SK-N-SH (cell line): ENCODE measurements around the gene HPX. TPM values are rescaled to one million over a fixed set of nuclear protein-coding genes. Genes with fewer than 3 reads are reported as not detected.

ENCODE experiments used
- CTCF ChIA-PET: fragments of 300-600, 350-600 bp; formaldehyde crosslinking; extraction: SDS; loops from one replicate; lab custom pipeline; 2021; lab: Yijun Ruan, JAX
- POLR2A ChIA-PET: fragments of 350-600 bp; sonication (Branson Sonifier 250); formaldehyde crosslinking; extraction: SDS; loops from one replicate; lab custom pipeline; 2020; ENCODE audit warnings: antibody characterized with exemption, inconsistent platforms; lab: Yijun Ruan, JAX
- DNase-seq: peaks from one replicate; pipeline ENCODE4 v3.0.0; 2012
- H2AFZ ChIP-seq: fragments of 200-600 bp; sonication (generic); 2 replicates; pipeline ENCODE4 v1.8.1; 2016; ENCODE audit warnings: antibody characterized with exemption, mild to moderate bottlenecking, low read depth
- H3F3A ChIP-seq: fragments of 200-600 bp; sonication (generic); replicated peaks from 2 replicates; pipeline ENCODE3; 2016; ENCODE audit warnings: antibody characterized with exemption, mild to moderate bottlenecking; ENCODE audit not compliant: insufficient read depth
- H3K27ac ChIP-seq, 2 experiments: fragments of 200-500 bp in 1 of 2; fragments of 200-600 bp in 1 of 2; sonication (Bioruptor generic) in 1 of 2; sonication (generic), shearing (Covaris generic) in 1 of 2; 2 replicates each; pipeline versions ENCODE4 v1.5.1 to v1.6.1; 2014 to 2016; ENCODE audit warnings: low read depth in 2 of 2, inconsistent platforms in 1 of 2, low read length in 1 of 2, mild to moderate bottlenecking in 1 of 2, mixed read lengths in 1 of 2
- H3K27me3 ChIP-seq: fragments of 200-600 bp; sonication (generic), shearing (Covaris generic); 2 replicates; pipeline ENCODE4 v1.6.1; 2016; ENCODE audit warnings: mixed run types; ENCODE audit not compliant: insufficient read depth
- H3K36me3 ChIP-seq, 2 experiments: fragments of 200-500 bp in 1 of 2; fragments of 200-600 bp in 1 of 2; sonication (Bioruptor generic) in 1 of 2; sonication (generic) in 1 of 2; replicated peaks in 1 of 2; 2 replicates each; pipeline versions ENCODE3 to v1.5.1; 2014 to 2016; ENCODE audit warnings: low read length in 1 of 2, mild to moderate bottlenecking in 1 of 2; ENCODE audit not compliant: insufficient read depth in 2 of 2, control insufficient read depth in 1 of 2
- H3K4me1 ChIP-seq, 2 experiments: fragments of 200-500 bp in 1 of 2; fragments of 200-600 bp in 1 of 2; sonication (Bioruptor generic) in 1 of 2; sonication (generic), shearing (Covaris generic) in 1 of 2; 2 replicates each; pipeline versions ENCODE4 v1.5.1 to v1.6.1; 2014 to 2016; ENCODE audit warnings: low read depth in 1 of 2, low read length in 1 of 2, mixed run types in 1 of 2; ENCODE audit not compliant: insufficient read depth in 2 of 2, control insufficient read depth in 1 of 2
- H3K4me2 ChIP-seq: fragments of 200-600 bp; sonication (generic), shearing (Covaris generic); 2 replicates; pipeline ENCODE4 v1.6.1; 2017; ENCODE audit warnings: mixed run types
- H3K4me3 ChIP-seq, 2 experiments: fragments of 200-500 bp in 1 of 2; fragments of 200-600 bp in 1 of 2; sonication (Bioruptor generic) in 1 of 2; sonication (generic), shearing (Covaris generic) in 1 of 2; 2 replicates each; pipeline versions ENCODE4 v1.5.1 to v1.8.1; 2014 to 2016; ENCODE audit warnings: low read depth in 2 of 2, inconsistent platforms in 1 of 2, low read length in 1 of 2, mild to moderate bottlenecking in 1 of 2, mixed read lengths in 1 of 2, moderate library complexity in 1 of 2
- H3K79me2 ChIP-seq: fragments of 200-600 bp; sonication (generic); 2 replicates; pipeline ENCODE4 v1.8.1; 2017; ENCODE audit warnings: mild to moderate bottlenecking; ENCODE audit not compliant: insufficient read depth
- H3K9ac ChIP-seq: fragments of 200-600 bp; sonication (generic); 2 replicates; pipeline ENCODE4 v1.6.1; 2017; ENCODE audit warnings: mixed run types
- H3K9me2 ChIP-seq: fragments of 200-600 bp; sonication (generic); 2 replicates; pipeline ENCODE4 v1.6.1; 2017; ENCODE audit warnings: mixed run types
- H3K9me3 ChIP-seq: fragments of 200-600 bp; sonication (generic); 2 replicates; pipeline ENCODE4 v1.6.1; 2017; ENCODE audit warnings: mixed run types, mild to moderate bottlenecking, moderate library complexity
- H4K20me1 ChIP-seq: fragments of 200-600 bp; sonication (generic); 2 replicates; pipeline ENCODE4 v1.6.1; 2017; ENCODE audit warnings: mild to moderate bottlenecking, mixed run types; ENCODE audit not compliant: insufficient read depth
- CHD2 ChIP-seq: fragments of 150-350 bp; IDR thresholded peaks from 2 replicates; pipeline ENCODE4 v1.6.1; 2018; ENCODE audit warnings: low read length; ENCODE audit not compliant: partially characterized antibody
- CTCF ChIP-seq: fragments of 200-600 bp; sonication (generic); IDR thresholded peaks from 2 replicates; pipeline ENCODE4 v1.6.1; 2017; ENCODE audit warnings: antibody characterized with exemption, mild to moderate bottlenecking, moderate library complexity
- ELF1 ChIP-seq: IDR thresholded peaks from 2 replicates; pipeline ENCODE4 v1.4.0; 2012
- FOXJ3 ChIP-seq: sonication (generic); formaldehyde crosslinking; IDR thresholded peaks from 2 replicates; pipeline ENCODE4 v1.5.1; 2020; ENCODE audit warnings: mild to moderate bottlenecking, missing genetic modification reagents
- GABPA ChIP-seq: IDR thresholded peaks from 2 replicates; pipeline ENCODE4 v1.4.0; 2012; ENCODE audit warnings: low read depth, mild to moderate bottlenecking
- GATA2 ChIP-seq: sonication (generic); formaldehyde crosslinking; IDR thresholded peaks from 2 replicates; pipeline ENCODE4 v1.5.0; 2020; ENCODE audit warnings: mild to moderate bottlenecking, missing genetic modification reagents
- JUND ChIP-seq: IDR thresholded peaks from 2 replicates; pipeline ENCODE4 v1.4.0; 2012
- MEF2A ChIP-seq: IDR thresholded peaks from 2 replicates; pipeline ENCODE4 v1.4.0; 2012; ENCODE audit warnings: low read depth, borderline replicate concordance
- MXI1 ChIP-seq: IDR thresholded peaks from 2 replicates; pipeline ENCODE4 v1.6.1; 2012; ENCODE audit warnings: mild to moderate bottlenecking, low read depth, low read length, improper control_type of control experiment
- NRF1 ChIP-seq: IDR thresholded peaks from 2 replicates; pipeline ENCODE4 v1.6.1; 2012; ENCODE audit warnings: low read depth, mild to moderate bottlenecking, low read length
- PBX3 ChIP-seq: IDR thresholded peaks from 2 replicates; pipeline ENCODE4; 2012
- RAD21 ChIP-seq: IDR thresholded peaks from 2 replicates; pipeline ENCODE4 v1.6.1; 2012; ENCODE audit warnings: mild to moderate bottlenecking, low read length
- RCOR1 ChIP-seq: fragments of 150-350 bp; IDR thresholded peaks from 2 replicates; pipeline ENCODE4 v1.6.1; 2017; ENCODE audit warnings: antibody characterized with exemption, low read length
- RFX5 ChIP-seq: IDR thresholded peaks from 2 replicates; pipeline ENCODE4 v1.6.1; 2012; ENCODE audit warnings: mild to moderate bottlenecking, improper control_type of control experiment, low read length
- SIN3A ChIP-seq: IDR thresholded peaks from 2 replicates; pipeline ENCODE4 v1.6.1; 2012; ENCODE audit warnings: low read depth, mild to moderate bottlenecking, low read length, moderate library complexity, borderline replicate concordance
- SMC3 ChIP-seq: IDR thresholded peaks from 2 replicates; pipeline ENCODE4 v1.6.1; 2012; ENCODE audit warnings: low read depth, low read length, improper control_type of control experiment
- TAF1 ChIP-seq: IDR thresholded peaks from 2 replicates; pipeline ENCODE4 v1.6.1; 2012; ENCODE audit warnings: low read depth, mild to moderate bottlenecking, low read length, moderate library complexity, borderline replicate concordance
- TCF12 ChIP-seq: IDR thresholded peaks from 2 replicates; pipeline ENCODE4 v1.4.0; 2012
- TEAD4 ChIP-seq: IDR thresholded peaks from 2 replicates; pipeline ENCODE4 v1.4.0; 2012; ENCODE audit warnings: mild to moderate bottlenecking, borderline replicate concordance; ENCODE audit not compliant: insufficient read depth
- USF1 ChIP-seq: IDR thresholded peaks from 2 replicates; pipeline ENCODE4 v1.4.0; 2012; ENCODE audit warnings: low read depth, borderline replicate concordance
- YY1 ChIP-seq: IDR thresholded peaks from 2 replicates; pipeline ENCODE4 v1.4.0; 2012; ENCODE audit warnings: low read depth, mild to moderate bottlenecking
- ZBTB33 ChIP-seq: IDR thresholded peaks from 2 replicates; pipeline ENCODE4 v1.4.0; 2012; ENCODE audit warnings: low read depth, borderline replicate concordance
- WGBS: methylation state at CpG from one replicate; pipeline ENCODE4 v1.1.6; 2017; ENCODE audit warnings: low lambda C conversion rate; 5-methylcytosine and 5-hydroxymethylcytosine counted together
- polyA plus RNA-seq, 3 experiments: library from polyadenylated mRNA; depleted of rRNA; stranded (reverse); fragments of >200 nt; gene quantifications; 2 replicates each; pipeline ENCODE4 v1.2.3, GENCODE V29; 2012
- TF ChIP-seq, protein P1 (sequence below): IDR thresholded peaks from 2 replicates; pipeline ENCODE4 v1.4.0; 2012; ENCODE audit warnings: low read depth
- TF ChIP-seq, protein P2 (sequence below): IDR thresholded peaks from 2 replicates; pipeline ENCODE4 v1.6.1; 2012; ENCODE audit warnings: mild to moderate bottlenecking, low read depth, low read length, moderate library complexity

Gene HPX
- polyA plus RNA-seq, 1 of the 3 experiments (the other 2 are of a cell fraction): 1.8 TPM

DNA sequence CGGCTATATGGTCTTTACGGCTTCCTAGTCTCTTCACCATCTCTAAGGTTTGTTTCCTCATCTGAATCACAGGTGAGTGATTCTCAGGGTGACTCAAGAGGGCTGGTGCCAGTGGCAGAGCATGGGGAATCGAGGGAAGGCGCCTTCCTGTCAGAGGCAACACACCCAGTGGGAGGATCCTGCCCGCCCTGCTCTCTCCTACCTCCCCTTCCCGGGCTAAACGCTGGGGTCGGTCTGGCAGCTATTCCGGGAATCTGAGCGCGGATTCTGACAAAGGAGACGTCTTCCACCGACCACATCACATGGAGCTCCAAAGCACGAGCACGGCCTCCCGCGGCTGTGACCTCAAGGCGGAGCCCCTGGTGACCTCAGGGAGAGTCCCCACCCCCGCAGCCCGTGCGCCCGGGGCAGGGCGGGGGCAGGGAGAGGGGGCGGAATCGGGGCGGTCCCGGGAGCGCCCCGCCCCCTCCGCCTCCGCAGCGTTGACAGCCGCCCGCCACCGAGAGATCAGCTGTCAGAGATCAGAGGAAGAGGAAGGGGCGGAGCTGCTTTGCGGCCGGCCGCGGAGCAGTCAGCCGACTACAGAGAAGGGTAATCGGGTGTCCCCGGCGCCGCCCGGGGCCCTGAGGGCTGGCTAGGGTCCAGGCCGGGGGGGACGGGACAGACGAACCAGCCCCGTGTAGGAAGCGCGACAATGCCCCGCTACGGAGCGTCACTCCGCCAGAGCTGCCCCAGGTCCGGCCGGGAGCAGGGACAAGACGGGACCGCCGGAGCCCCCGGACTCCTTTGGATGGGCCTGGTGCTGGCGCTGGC is 50.7 kb downstream of the HPX start, which contains the start of gene SMPD1:
TSS of gene SMPD1 (plus strand) at position 570 of the 813 bp plus-strand sequence. CDS start at position 695, 125 bp downstream.
- peak; percentile 97 for DNase-seq
- Histone ChIP-seq H3K9me3 (no peaks in the 10 kb centered on the region), H3F3A (peaks cover 4% of the 10 kb centered on the region), H3K9ac (peak within 1 kb of the TSS; percentile 68), H3K36me3 (peaks cover 0 to 13% of the 10 kb centered on the region in 2 experiments), H3K4me1 (peaks cover 3 to 14% of the 10 kb centered on the region in 2 experiments; a peak in 2 of 4 replicates), H3K4me2 (peak within 1 kb of the TSS; percentile 87), H3K79me2 (0 out of 2 replicates have a peak, but pooled peaks cover 9% of the 10 kb centered on the region), H3K27me3 (no peaks in the 10 kb centered on the region), H3K4me3 (peak within 1 kb of the TSS; percentile 89 to 91), H2AFZ (peak within 1 kb of the TSS; percentile 90), H3K9me2 (no peaks in the 10 kb centered on the region), H4K20me1 (no peaks in the 10 kb centered on the region), H3K27ac (peak within 1 kb of the TSS; percentile 54 to 78; a peak in 3 of 4 replicates)
- ChIA-PET CTCF (interaction anchor here (1.2 to 2.5 kb wide), 3 partner anchors 11 to 53 kb away, joined by 6 to 14 read pairs (median 11); no protein-coding TSS in a partner anchor), POLR2A (interaction anchor here (0.8 to 1.3 kb wide), 3 partner anchors 13 to 29 kb away, joined by 3 to 5 read pairs (median 4); partner anchors contain the start of gene APBB1)
- 2% methylated on average over 15 of the region's 63 CpGs for WGBS
- TF ChIP-seq PBX3: peak; percentile 83
- no peak for TF ChIP-seq ZBTB33
- TF ChIP-seq MEF2A: no peak
- TF ChIP-seq USF1: peak; percentile 49
- TF ChIP-seq FOXJ3 (CRISPR knock-in tag): no peak
- TF ChIP-seq, protein P1, sequence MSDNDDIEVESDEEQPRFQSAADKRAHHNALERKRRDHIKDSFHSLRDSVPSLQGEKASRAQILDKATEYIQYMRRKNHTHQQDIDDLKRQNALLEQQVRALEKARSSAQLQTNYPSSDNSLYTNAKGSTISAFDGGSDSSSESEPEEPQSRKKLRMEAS: peak; percentile 20; the same call in 1 of the 2 replicates
- TF ChIP-seq TEAD4: no peak
- no peak for TF ChIP-seq YY1
- TF ChIP-seq TAF1: peak; percentile 72
- no peak for TF ChIP-seq TCF12
- peak; percentile 91 for TF ChIP-seq SIN3A
- TF ChIP-seq CHD2: peak; percentile 58
- TF ChIP-seq RCOR1: no peak
- TF ChIP-seq SMC3: no peak
- TF ChIP-seq, protein P2, sequence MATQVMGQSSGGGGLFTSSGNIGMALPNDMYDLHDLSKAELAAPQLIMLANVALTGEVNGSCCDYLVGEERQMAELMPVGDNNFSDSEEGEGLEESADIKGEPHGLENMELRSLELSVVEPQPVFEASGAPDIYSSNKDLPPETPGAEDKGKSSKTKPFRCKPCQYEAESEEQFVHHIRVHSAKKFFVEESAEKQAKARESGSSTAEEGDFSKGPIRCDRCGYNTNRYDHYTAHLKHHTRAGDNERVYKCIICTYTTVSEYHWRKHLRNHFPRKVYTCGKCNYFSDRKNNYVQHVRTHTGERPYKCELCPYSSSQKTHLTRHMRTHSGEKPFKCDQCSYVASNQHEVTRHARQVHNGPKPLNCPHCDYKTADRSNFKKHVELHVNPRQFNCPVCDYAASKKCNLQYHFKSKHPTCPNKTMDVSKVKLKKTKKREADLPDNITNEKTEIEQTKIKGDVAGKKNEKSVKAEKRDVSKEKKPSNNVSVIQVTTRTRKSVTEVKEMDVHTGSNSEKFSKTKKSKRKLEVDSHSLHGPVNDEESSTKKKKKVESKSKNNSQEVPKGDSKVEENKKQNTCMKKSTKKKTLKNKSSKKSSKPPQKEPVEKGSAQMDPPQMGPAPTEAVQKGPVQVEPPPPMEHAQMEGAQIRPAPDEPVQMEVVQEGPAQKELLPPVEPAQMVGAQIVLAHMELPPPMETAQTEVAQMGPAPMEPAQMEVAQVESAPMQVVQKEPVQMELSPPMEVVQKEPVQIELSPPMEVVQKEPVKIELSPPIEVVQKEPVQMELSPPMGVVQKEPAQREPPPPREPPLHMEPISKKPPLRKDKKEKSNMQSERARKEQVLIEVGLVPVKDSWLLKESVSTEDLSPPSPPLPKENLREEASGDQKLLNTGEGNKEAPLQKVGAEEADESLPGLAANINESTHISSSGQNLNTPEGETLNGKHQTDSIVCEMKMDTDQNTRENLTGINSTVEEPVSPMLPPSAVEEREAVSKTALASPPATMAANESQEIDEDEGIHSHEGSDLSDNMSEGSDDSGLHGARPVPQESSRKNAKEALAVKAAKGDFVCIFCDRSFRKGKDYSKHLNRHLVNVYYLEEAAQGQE: no peak
- TF ChIP-seq GABPA: peak; percentile 73
- TF ChIP-seq CTCF: no peak
- no peak for TF ChIP-seq RFX5
- TF ChIP-seq MXI1: peak; percentile 94
- no peak for TF ChIP-seq NRF1
- TF ChIP-seq JUND: no peak
- no peak for TF ChIP-seq RAD21
- TF ChIP-seq GATA2 (CRISPR knock-in tag): no peak
- no peak for TF ChIP-seq ELF1
